HS-5 (cell line): Measurements from ENCODE around the gene NOTCH1.

ENCODE experiments used
- DNase-seq: peaks from one replicate; pipeline ENCODE4 v3.0.0-alpha.2; 2012; ENCODE audit warnings: low read depth

The NOTCH1 gene

GRCh38 chr9:136544964-136545691, 720 bp downstream of the NOTCH1 start:
- no peak for DNase-seq

GRCh38 chr9:136544548-136544963, 1.3 kb downstream of the NOTCH1 start:
- no peak for DNase-seq

- DNase-seq, result no peak
These were observed 1.9 kb downstream of the NOTCH1 start for GRCh38 chr9:136543830-136544547.

GRCh38 chr9:136543280-136543679, 2.6 kb downstream of the NOTCH1 start:
- DNase-seq, result no peak

GRCh38 chr9:136542241-136543040, 3.4 kb downstream of the NOTCH1 start:
- DNase-seq, result no peak

- DNase-seq, result no peak
These were observed 4.1 kb downstream of the NOTCH1 start for GRCh38 chr9:136541709-136542108.

- DNase-seq, result no peak
These were observed 4.7 kb downstream of the NOTCH1 start for GRCh38 chr9:136541179-136541578.

GRCh38 chr9:136539427-136540421, 6.1 kb downstream of the NOTCH1 start:
- DNase-seq, result no peak

- DNase-seq, result no peak
These were observed 7.0 kb downstream of the NOTCH1 start for GRCh38 chr9:136538599-136539426.

- no peak for DNase-seq
These were observed 7.8 kb downstream of the NOTCH1 start for GRCh38 chr9:136537896-136538598.

- DNase-seq, result no peak
These were observed 8.4 kb downstream of the NOTCH1 start for GRCh38 chr9:136537411-136537810.

GRCh38 chr9:136536721-136537241, 9.1 kb downstream of the NOTCH1 start:
- no peak for DNase-seq

GRCh38 chr9:136536051-136536720, 9.7 kb downstream of the NOTCH1 start:
- DNase-seq, result no peak

- no peak for DNase-seq
These were observed 10.8 kb downstream of the NOTCH1 start for GRCh38 chr9:136535070-136535469.

GRCh38 chr9:136534366-136534765, 11.5 kb downstream of the NOTCH1 start:
- DNase-seq, result no peak

- no peak for DNase-seq
These were observed 12.1 kb downstream of the NOTCH1 start for GRCh38 chr9:136533775-136534157.

- DNase-seq, result no peak
These were observed 12.8 kb downstream of the NOTCH1 start for GRCh38 chr9:136532799-136533774.
